ENCODE results near the gene ZNF808. TPM values are rescaled to one million over a fixed set of nuclear protein-coding genes. Genes with fewer than 3 reads are reported as not detected.
"Not testable (repeated sequence)": the region's sequence is repeated elsewhere in the genome, so short reads cannot be mapped to it uniquely, and the experiment has no call there.

Gene ZNF808
- total RNA-seq, 4 donors from 2014 or later = 11.3 to 18.7 (median 14.2) TPM

- TF ChIP-seq EP300 (IDR thresholded peaks at IDR 0.05) = no peak
- no peak for TF ChIP-seq CTCF (IDR thresholded peaks at IDR 0.05)
- TF ChIP-seq POLR2AphosphoS5 (IDR thresholded peaks at IDR 0.05) = no peak
- TF ChIP-seq POLR2A (IDR thresholded peaks at IDR 0.05; ENCODE audit: low read depth) = no peak
- WGBS = 91% methylated on average over 5 of the region's 5 CpGs
- Histone ChIP-seq H3K27ac (replicated peaks in 1 of 4) (no peak overlapping the region), H3K9me3 (peaks cover 0 to 18% (median 2%) of the 10 kb centered on the region in 4 donors), H3K27me3 (no peaks in the 10 kb centered on the region), H3K36me3 (peaks cover under 1 to 15% (median 8%) of the 10 kb centered on the region in 4 donors), H3K4me1 (no peaks in the 10 kb centered on the region), H3K4me3 (no peak overlapping the region)
- no peak for DNase-seq (ENCODE audit: extremely low spot score)
- intact Hi-C loops (cut with DNase I) = no loop called here
Measured at GRCh38 chr19:52516191-52516590, 11.3 kb upstream of the ZNF808 start.

- intact Hi-C loops (cut with DNase I) = no loop called here
- WGBS = 45% methylated on average over 2 of the region's 2 CpGs
- Histone ChIP-seq H3K4me1 (no peaks in the 10 kb centered on the region), H3K9me3 (peaks cover 0 to 5% (median 2%) of the 10 kb centered on the region in 4 donors), H3K36me3 (peaks cover 0 to 4% (median 0%) of the 10 kb centered on the region in 4 donors), H3K27me3 (no peaks in the 10 kb centered on the region), H3K27ac (replicated peaks in 1 of 4) (no peak overlapping the region), H3K4me3 (no peak overlapping the region)
- no peak for TF ChIP-seq EP300 (IDR thresholded peaks at IDR 0.05)
- no peak for TF ChIP-seq POLR2A (IDR thresholded peaks at IDR 0.05; ENCODE audit: low read depth)
- no peak for TF ChIP-seq POLR2AphosphoS5 (IDR thresholded peaks at IDR 0.05)
- no peak for TF ChIP-seq CTCF (IDR thresholded peaks at IDR 0.05)
- no peak for DNase-seq (ENCODE audit: extremely low spot score)
Measured at GRCh38 chr19:52518646-52519045, 8.8 kb upstream of the ZNF808 start.

GRCh38 chr19:52519175-52519574 lies 8.3 kb upstream of the ZNF808 start:
- H3K4me1 ChIP-seq = not testable (repeated sequence)
- 76% methylated on average over 5 of the region's 7 CpGs for WGBS

GRCh38 chr19:52520013-52520412 lies 7.5 kb upstream of the ZNF808 start:
- Histone ChIP-seq H3K4me1 (no peaks in the 10 kb centered on the region), H3K36me3 (no peaks in the 10 kb centered on the region), H3K27ac (replicated peaks in 1 of 4) (no peak overlapping the region), H3K9me3 (peaks cover 0 to 4% (median 0%) of the 10 kb centered on the region in 4 donors), H3K27me3 (no peaks in the 10 kb centered on the region), H3K4me3 (no peak overlapping the region)
- no peak for DNase-seq (ENCODE audit: extremely low spot score)
- no peak for TF ChIP-seq EP300 (IDR thresholded peaks at IDR 0.05)
- TF ChIP-seq CTCF (IDR thresholded peaks at IDR 0.05) = no peak
- no peak for TF ChIP-seq POLR2A (IDR thresholded peaks at IDR 0.05; ENCODE audit: low read depth)
- TF ChIP-seq POLR2AphosphoS5 (IDR thresholded peaks at IDR 0.05) = no peak
- 52% methylated on average over 4 of the region's 4 CpGs for WGBS
- intact Hi-C loops (cut with DNase I) = no loop called here

More at GRCh38 chr19:52519175-52519574, 8.3 kb upstream of the ZNF808 start:
- H3K9me3 ChIP-seq; H3K27me3 ChIP-seq; H3K4me3 ChIP-seq; DNase-seq (ENCODE audit: extremely low spot score); H3K27ac ChIP-seq (replicated peaks in 1 of 4); intact Hi-C loops (cut with DNase I); H3K36me3 ChIP-seq: not testable (repeated sequence)

GRCh38 chr19:52522551-52522950 lies 4.9 kb upstream of the ZNF808 start:
- Histone ChIP-seq H3K36me3 (no peaks in the 10 kb centered on the region), H3K9me3 (no peaks in the 10 kb centered on the region), H3K27me3 (no peaks in the 10 kb centered on the region), H3K27ac (replicated peaks in 1 of 4) (no peak overlapping the region), H3K4me3 (no peak overlapping the region), H3K4me1 (peaks cover 0 to 10% (median 2%) of the 10 kb centered on the region in 4 donors)
- no peak for DNase-seq (ENCODE audit: extremely low spot score)
- intact Hi-C loops (cut with DNase I) = no loop called here
- no peak for TF ChIP-seq CTCF (IDR thresholded peaks at IDR 0.05)
- no peak for TF ChIP-seq EP300 (IDR thresholded peaks at IDR 0.05)
- TF ChIP-seq POLR2A (IDR thresholded peaks at IDR 0.05; ENCODE audit: low read depth) = no peak
- no peak for TF ChIP-seq POLR2AphosphoS5 (IDR thresholded peaks at IDR 0.05)
- 81% methylated on average over 14 of the region's 14 CpGs for WGBS

Measured in esophagus muscularis mucosa (tissue), 4 donors.